Measurements from ENCODE around the gene SPRY1.

Gene SPRY1

GRCh38 chr4:123366144-123366748, 30.3 kb upstream of the SPRY1 start:
- DNase-seq (ENCODE audit: low read depth) = no peak
- TF ChIP-seq, protein P1, sequence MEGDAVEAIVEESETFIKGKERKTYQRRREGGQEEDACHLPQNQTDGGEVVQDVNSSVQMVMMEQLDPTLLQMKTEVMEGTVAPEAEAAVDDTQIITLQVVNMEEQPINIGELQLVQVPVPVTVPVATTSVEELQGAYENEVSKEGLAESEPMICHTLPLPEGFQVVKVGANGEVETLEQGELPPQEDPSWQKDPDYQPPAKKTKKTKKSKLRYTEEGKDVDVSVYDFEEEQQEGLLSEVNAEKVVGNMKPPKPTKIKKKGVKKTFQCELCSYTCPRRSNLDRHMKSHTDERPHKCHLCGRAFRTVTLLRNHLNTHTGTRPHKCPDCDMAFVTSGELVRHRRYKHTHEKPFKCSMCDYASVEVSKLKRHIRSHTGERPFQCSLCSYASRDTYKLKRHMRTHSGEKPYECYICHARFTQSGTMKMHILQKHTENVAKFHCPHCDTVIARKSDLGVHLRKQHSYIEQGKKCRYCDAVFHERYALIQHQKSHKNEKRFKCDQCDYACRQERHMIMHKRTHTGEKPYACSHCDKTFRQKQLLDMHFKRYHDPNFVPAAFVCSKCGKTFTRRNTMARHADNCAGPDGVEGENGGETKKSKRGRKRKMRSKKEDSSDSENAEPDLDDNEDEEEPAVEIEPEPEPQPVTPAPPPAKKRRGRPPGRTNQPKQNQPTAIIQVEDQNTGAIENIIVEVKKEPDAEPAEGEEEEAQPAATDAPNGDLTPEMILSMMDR (IDR thresholded peaks at IDR 0.05; ENCODE audit: low read length, missing control alignments) = no peak
- no peak overlapping the region for H3K4me3 ChIP-seq (replicated peaks; ENCODE audit: low read depth, low read length)

- TF ChIP-seq, protein P1 (IDR thresholded peaks at IDR 0.05; ENCODE audit: low read length, missing control alignments) = no peak
- no peak for DNase-seq (ENCODE audit: low read depth)
- no peak overlapping the region for H3K4me3 ChIP-seq (replicated peaks; ENCODE audit: low read depth, low read length)
Measured at GRCh38 chr4:123378794-123379193, 17.8 kb upstream of the SPRY1 start.

- peak; percentile 33 for DNase-seq (ENCODE audit: low read depth)
- no peak overlapping the region for H3K4me3 ChIP-seq (replicated peaks; ENCODE audit: low read depth, low read length)
- TF ChIP-seq, protein P1 (IDR thresholded peaks at IDR 0.05; ENCODE audit: low read length, missing control alignments) = no peak
Measured at GRCh38 chr4:123379392-123379791, 17.2 kb upstream of the SPRY1 start.

- DNase-seq (ENCODE audit: low read depth) = no peak
- TF ChIP-seq, protein P1 (IDR thresholded peaks at IDR 0.05; ENCODE audit: low read length, missing control alignments) = no peak
- no peak overlapping the region for H3K4me3 ChIP-seq (replicated peaks; ENCODE audit: low read depth, low read length)
Measured at GRCh38 chr4:123380728-123381716, 15.6 kb upstream of the SPRY1 start.

DNA sequence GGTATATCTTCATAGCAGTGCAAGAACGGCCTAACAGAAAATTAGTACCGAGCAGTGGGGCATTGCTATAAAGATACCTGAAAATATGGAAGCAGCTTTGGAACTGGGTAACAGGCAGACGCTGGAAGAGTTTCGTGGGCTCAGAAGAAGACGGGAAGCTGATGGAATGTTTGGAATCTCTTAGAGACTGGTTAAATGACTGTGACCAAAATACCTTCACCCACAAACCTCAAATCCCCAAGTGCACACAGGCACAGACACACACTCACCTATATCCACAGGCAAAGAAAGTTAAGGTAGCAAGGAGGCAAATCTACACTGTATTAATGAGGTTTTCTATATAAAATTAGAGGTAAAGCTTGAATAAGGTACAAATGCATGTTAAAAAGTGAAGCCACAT, 14.6 kb upstream of the SPRY1 start:
- H3K4me3 ChIP-seq (replicated peaks; ENCODE audit: low read depth, low read length) = no peak overlapping the region
- TF ChIP-seq, protein P1 (IDR thresholded peaks at IDR 0.05; ENCODE audit: low read length, missing control alignments) = no peak
- DNase-seq (ENCODE audit: low read depth) = no peak

- no peak for DNase-seq (ENCODE audit: low read depth)
- TF ChIP-seq, protein P1 (IDR thresholded peaks at IDR 0.05; ENCODE audit: low read length, missing control alignments) = no peak
Measured at GRCh38 chr4:123383566-123383965, 13.0 kb upstream of the SPRY1 start.

More at GRCh38 chr4:123383566-123383965, 13.0 kb upstream of the SPRY1 start:
- H3K4me3 ChIP-seq (replicated peaks; ENCODE audit: low read depth, low read length) = no peak overlapping the region

Measured in fibroblast of pulmonary artery (primary cell).